K562 (cell line): Measurements from ENCODE around the gene SLC30A9. TPM values are rescaled to one million over a fixed set of nuclear protein-coding genes. Genes with fewer than 3 reads are reported as not detected.

Source experiments
- ATAC-seq: fragments of 200-7000 bp; cut with Tn5 transposase; 3 replicates; pipeline ENCODE4 v1.9.1; 2020; ENCODE audit warnings: moderate library complexity
- BruUV-seq: library from RNA; stranded (reverse); fragments of 400-500 nt; replicated peaks from 2 replicates; lab custom pipeline; 2021; lab: Mats Ljungman, UMichigan
- CTCF ChIA-PET: fragments of 300-600 bp; formaldehyde crosslinking; extraction: SDS; loops from one replicate; lab custom pipeline; 2021; ENCODE audit warnings: low intra/inter-chr PET ratio; lab: Yijun Ruan, JAX
- POLR2A ChIA-PET: fragments of 300-600, 350-650 bp; sonication (Branson Sonifier 250); formaldehyde crosslinking; extraction: SDS; loops from one replicate; lab custom pipeline; 2021; ENCODE audit warnings: antibody characterized with exemption, inconsistent platforms; lab: Yijun Ruan, JAX
- DNase-seq, 4 experiments: peaks; one replicate each; pipeline versions ENCODE4 v3.0.0 to v3.0.0-alpha.2; 2011 to 2018; ENCODE audit warnings: low spot score in 3 of 4, mixed read lengths in 3 of 4; ENCODE audit errors: extremely low read depth in 1 of 4
- FAIRE-seq: peaks from 2 replicates; lab custom pipeline; 2011; peaks lifted over from hg19 to GRCh38; lab: Jason Lieb, UNC
- H2AFZ ChIP-seq: 2 replicates; pipeline ENCODE4 v1.6.0; 2011; ENCODE audit warnings: low read depth, low read length, control low read depth, inconsistent platforms
- H3K27ac ChIP-seq: fragments of 200-600 bp; 3 replicates; pipeline ENCODE4 v1.8.0; 2011; ENCODE audit warnings: low read depth, mild to moderate bottlenecking, control low read depth, inconsistent platforms, low read length, moderate library complexity, mixed read lengths; ENCODE audit errors: extremely low read depth
- H3K27me3 ChIP-seq, 2 experiments: fragments of 300-600 bp in 1 of 2; 2 replicates in 1 of 2; 3 replicates in 1 of 2; pipeline versions ENCODE4 v1.6.0 to v1.8.0; 2011; ENCODE audit warnings: inconsistent platforms in 2 of 2, low read length in 2 of 2, mild to moderate bottlenecking in 1 of 2, mixed read lengths in 1 of 2, moderate library complexity in 1 of 2; ENCODE audit not compliant: control insufficient read depth in 2 of 2, insufficient read depth in 2 of 2
- H3K36me3 ChIP-seq: fragments of 300-600 bp; 3 replicates; pipeline ENCODE4 v1.8.0; 2011; ENCODE audit warnings: mild to moderate bottlenecking, low read length, inconsistent platforms; ENCODE audit not compliant: control insufficient read depth, insufficient read depth
- H3K4me1 ChIP-seq, 2 experiments: fragments of 200-600 bp in 1 of 2; replicated peaks in 1 of 2; 2 replicates in 1 of 2; 3 replicates in 1 of 2; pipeline versions ENCODE4 v1.5.1 to v1.8.0; 2011; ENCODE audit warnings: inconsistent platforms in 2 of 2, low read length in 2 of 2, mild to moderate bottlenecking in 1 of 2, mixed read lengths in 1 of 2, moderate library complexity in 1 of 2; ENCODE audit not compliant: control insufficient read depth in 2 of 2, insufficient read depth in 2 of 2
- H3K4me2 ChIP-seq: 2 replicates; pipeline ENCODE4 v1.6.1; 2011; ENCODE audit warnings: low read length, control low read depth, inconsistent platforms, mixed read lengths; ENCODE audit not compliant: insufficient read depth
- H3K4me3 ChIP-seq: fragments of 200-600 bp; sonication (generic), shearing (Covaris generic); 2 replicates; pipeline ENCODE4 v1.5.1; 2016; ENCODE audit warnings: control low read depth, inconsistent platforms
- H3K79me2 ChIP-seq: fragments of 200-600 bp; 3 replicates; pipeline ENCODE4 v1.8.0; 2011; ENCODE audit warnings: low read length, inconsistent platforms; ENCODE audit not compliant: control insufficient read depth, insufficient read depth
- H3K9ac ChIP-seq, 2 experiments: 2 replicates each; pipeline versions ENCODE4 v1.6.0 to v1.6.1; 2011; ENCODE audit warnings: low read depth in 2 of 2, low read length in 2 of 2, control low read depth in 1 of 2, inconsistent platforms in 1 of 2, mild to moderate bottlenecking in 1 of 2, mixed read lengths in 1 of 2; ENCODE audit not compliant: insufficient read depth in 1 of 2
- H3K9me1 ChIP-seq: one replicate; pipeline ENCODE4 v1.6.0; 2011; ENCODE audit warnings: inconsistent platforms, mild to moderate bottlenecking, low read length, moderate library complexity; ENCODE audit not compliant: control insufficient read depth, insufficient read depth
- H3K9me3 ChIP-seq: replicated peaks from 2 replicates; pipeline ENCODE4 v1.5.1; 2011; ENCODE audit warnings: low read depth, low read length, inconsistent platforms; ENCODE audit not compliant: control insufficient read depth, insufficient read depth
- H4K20me1 ChIP-seq: replicated peaks from 2 replicates; pipeline ENCODE4 v1.6.1; 2011; ENCODE audit warnings: low read length, inconsistent platforms, mixed read lengths; ENCODE audit not compliant: control insufficient read depth, insufficient read depth
- ARID3A ChIP-seq: IDR thresholded peaks from 2 replicates; pipeline ENCODE4 v1.6.1; 2012; ENCODE audit warnings: low read depth, low read length, improper control_type of control experiment, borderline replicate concordance
- FOXA3 ChIP-seq, 2 experiments: fragments of 450-650 bp in 1 of 2; sonication (generic) in 1 of 2; formaldehyde crosslinking; IDR thresholded peaks in 1 of 2; conservative IDR thresholded peaks in 1 of 2; 2 replicates each; pipeline versions ENCODE4 v1.4.0 to v1.8.0; 2020 to 2022; ENCODE audit warnings: mild to moderate bottlenecking in 2 of 2, missing genetic modification reagents in 1 of 2
- FOXM1 ChIP-seq, 2 experiments: fragments of 450-650 bp in 1 of 2; sonication (generic) in 1 of 2; formaldehyde crosslinking in 1 of 2; IDR thresholded peaks; 2 replicates each; pipeline versions ENCODE4 v1.6.1 to v1.9.0; 2017 to 2022; ENCODE audit warnings: low read depth in 2 of 2, mild to moderate bottlenecking in 2 of 2, missing genetic modification reagents in 1 of 2, moderate library complexity in 1 of 2
- HMBOX1 ChIP-seq: sonication (generic); IDR thresholded peaks from 2 replicates; pipeline ENCODE4 v1.6.1; 2016
- NR2C1 ChIP-seq, 2 experiments: fragments of 450-650 bp; IDR thresholded peaks; 2 replicates each; pipeline ENCODE4 v1.6.1; 2017; ENCODE audit warnings: mild to moderate bottlenecking in 2 of 2, antibody characterized with exemption in 1 of 2, inconsistent platforms in 1 of 2, missing compliant biosample characterization in 1 of 2, missing genetic modification characterization in 1 of 2
- NR2F6 ChIP-seq: fragments of 450-650 bp; formaldehyde crosslinking; IDR thresholded peaks from 2 replicates; pipeline ENCODE4 v1.4.0; 2020; ENCODE audit warnings: mild to moderate bottlenecking
- SPI1 ChIP-seq: IDR thresholded peaks from 2 replicates; pipeline ENCODE4 v1.6.1; 2011; ENCODE audit warnings: low read depth, low read length, control low read depth, borderline replicate concordance
- TRIM28 ChIP-seq: fragments of 450-650 bp; IDR thresholded peaks from 2 replicates; pipeline ENCODE4 v1.6.1; 2017
- WGBS: fragments of 100-300 bp; shearing (Covaris generic); methylation state at CpG from one replicate; pipeline ENCODE4 v1.1.6; 2016; ENCODE audit warnings: low coverage, mixed read lengths; ENCODE audit not compliant: insufficient coverage; ENCODE audit errors: missing lambda C conversion rate; 5-methylcytosine and 5-hydroxymethylcytosine counted together
- in situ Hi-C: fragments of 300-500 bp; cut with MboI; formaldehyde crosslinking; loops from 4 replicates; pipeline ENCODE4 v1.15.0; 2018; ENCODE audit warnings: inconsistent platforms, mixed read lengths
- intact Hi-C: fragments of 100-400 bp; cut with micrococcal nuclease; formaldehyde crosslinking; loops from 2 replicates; pipeline ENCODE4 v1.14.2; 2022
- polyA plus RNA-seq, 8 experiments: library from polyadenylated mRNA; depleted of rRNA in 4 of 8; stranded (reverse) in 5 of 8; unstranded in 3 of 8; fragments of >200 nt; fragmentation: Nextera tagmentation in 2 of 8; fragmentation: Illumina TruSeq in 1 of 8; extraction: Ambion mirVana in 2 of 8; extraction: Trizol in 1 of 8; gene quantifications; 2 replicates each; pipeline versions ENCODE4 v1.2.1 to v1.2.3, GENCODE V29; 2011 to 2014; ENCODE audit warnings: inconsistent platforms in 1 of 8, missing spikeins in 1 of 8
- total RNA-seq, 7 experiments: library from RNA; depleted of rRNA in 6 of 7; stranded (reverse); fragments of >200 nt in 6 of 7; fragmentation: Illumina TruSeq in 2 of 7; extraction: Trizol in 2 of 7; gene quantifications; 2 replicates each; pipeline versions ENCODE4 v1.2.1 to v1.2.3, GENCODE V29; 2011 to 2021; ENCODE audit warnings: low replicate concordance in 1 of 7

Gene SLC30A9
- total and polyA plus RNA-seq, 9 of the 15 experiments (the other 6 are each of a cell fraction or from before 2014, with no cell fraction given): 14.7 to 73.5 (median 51.6) TPM

DNA sequence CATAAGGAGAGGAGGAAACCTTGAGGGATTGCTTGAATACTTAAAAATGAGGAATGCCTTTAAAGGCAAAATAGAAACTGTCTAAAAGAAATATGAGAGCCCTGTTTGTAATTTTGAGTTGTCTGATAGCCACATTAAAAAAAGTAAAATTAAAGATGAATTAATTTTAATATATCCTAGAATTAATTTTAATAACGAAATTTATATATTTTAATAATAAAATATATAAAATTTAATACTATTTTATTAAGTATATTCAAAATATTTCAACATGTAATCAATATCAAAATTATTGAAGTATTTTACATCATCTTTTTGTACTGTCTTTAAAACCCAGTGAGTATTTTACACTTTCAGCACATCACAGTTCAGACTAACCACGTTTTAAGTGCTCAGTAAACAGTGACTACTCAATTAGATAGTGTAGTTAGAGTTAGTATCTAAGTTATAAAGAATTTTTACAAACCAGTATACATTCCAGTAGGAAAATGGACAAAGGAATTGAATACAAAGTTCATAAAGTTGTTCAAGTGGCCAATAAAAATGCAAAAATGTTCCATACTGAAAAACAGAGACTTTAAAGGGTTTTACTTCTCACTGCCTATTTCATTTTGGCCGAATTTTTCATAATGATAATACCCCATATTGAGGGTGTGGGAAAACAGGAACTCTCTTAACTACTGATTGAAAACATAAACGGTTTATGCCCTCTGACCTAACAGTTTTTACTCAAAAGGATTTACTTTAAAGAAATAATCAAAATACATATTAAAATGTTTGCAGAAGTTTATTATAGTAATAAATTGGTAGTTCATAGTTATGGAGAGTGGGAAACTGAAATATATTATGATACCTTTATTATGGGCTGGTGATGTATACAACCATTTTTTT lies 2.9 kb downstream of the SLC30A9 start:
- Histone ChIP-seq H2AFZ (no peak overlapping the region), H3K9me3 (no peaks in the 10 kb centered on the region), H4K20me1 (peaks cover 6% of the 10 kb centered on the region; the same call in 1 of the 2 replicates), H3K9me1 (no peaks in the 10 kb centered on the region), H3K4me1 (peaks cover 8 to 9% of the 10 kb centered on the region in 2 experiments; a peak in 4 of 5 replicates), H3K27ac (peak overlapping the region; percentile 87; the same call in 2 of the 3 replicates), H3K36me3 (peaks cover 2% of the 10 kb centered on the region; the same call in 2 of the 3 replicates), H3K4me3 (no peak overlapping the region), H3K4me2 (no peak overlapping the region), H3K79me2 (peaks cover 53% of the 10 kb centered on the region), H3K9ac (peak overlapping the region in 1 of 2 experiments; percentile 89; a peak in 1 of 4 replicates)
- in situ Hi-C loops: no loop called here
- WGBS: 13% methylated on average over 4 of the region's 4 CpGs
- ChIA-PET POLR2A (no interaction called here), CTCF (no interaction called here)
- intact Hi-C loops: loop anchor here (5.0 kb wide), 1 partner anchor 56 kb away; the partner anchor contains the start of gene TMEM33
- no peak for ATAC-seq
- no peak for TF ChIP-seq NR2F6
- TF ChIP-seq ARID3A: 0 out of 2 replicates have a peak, but pooled peaks have one; percentile 6
- TF ChIP-seq NR2C1 (IDR thresholded peaks at IDR 0.05): peak; percentile 73; the same call in 1 of the 2 replicates
- TF ChIP-seq NR2C1 (tag; IDR thresholded peaks at IDR 0.05): no peak
- no peak for TF ChIP-seq TRIM28
- 0 out of 4 replicates have a peak, but pooled peaks of 1 of the 2 experiments have one; percentile 20 for TF ChIP-seq FOXA3 (CRISPR knock-in tag; conservative IDR thresholded peaks at IDR 0.05 in 1 of 2, IDR thresholded peaks at IDR 0.05 in 1 of 2)
- TF ChIP-seq HMBOX1: peak; percentile 49; the same call in 1 of the 2 replicates
- TF ChIP-seq FOXM1 (IDR thresholded peaks at IDR 0.05; ENCODE audit: low read depth): 0 out of 2 replicates have a peak, but pooled peaks have one; percentile 20
- no peak for TF ChIP-seq FOXM1 (CRISPR knock-in tag; IDR thresholded peaks at IDR 0.05; ENCODE audit: low read depth)
- TF ChIP-seq SPI1: peak; percentile 32; the same call in 1 of the 2 replicates
- TF ChIP-seq, all 486 proteins: peak for 6
- DNase-seq (no peak), FAIRE-seq (peak; percentile 44)
- no TSS peak for BruUV-seq
- H3K27me3 ChIP-seq: no peaks in the 10 kb centered on the region
